Upper lobe of left lung (tissue), 6 donors: Measurements from ENCODE around the gene POFUT2. TPM values are rescaled to one million over a fixed set of nuclear protein-coding genes. Genes with fewer than 3 reads are reported as not detected.

Experiments used
- ATAC-seq, 2 donors: fragments of 200-7000 bp; cut with Tn5 transposase; one replicate each; pipeline ENCODE4 v1.9.1; 2022; ENCODE audit warnings: mild to moderate bottlenecking in 2 of 2, moderate library complexity in 2 of 2; ENCODE audit not compliant: low FRiP score in 2 of 2
- DNase-seq, 2 donors: peaks; one replicate each; pipeline ENCODE4 v3.0.0-alpha.2; 2019 to 2020
- H3K27ac ChIP-seq, 4 donors: fragments of 200-600 bp; sonication (generic); one replicate each; pipeline ENCODE4 v1.5.1; 2016 to 2019
- H3K27me3 ChIP-seq, 4 donors: fragments of 200-600 bp; sonication (generic); one replicate each; pipeline ENCODE4 v1.5.1; 2017 to 2019
- H3K36me3 ChIP-seq, 4 donors: fragments of 200-600 bp; sonication (generic); one replicate each; pipeline ENCODE4 v1.5.1; 2016 to 2019
- H3K4me1 ChIP-seq, 4 donors: fragments of 200-600 bp; sonication (generic); one replicate each; pipeline ENCODE4 v1.5.1; 2018 to 2019
- H3K4me3 ChIP-seq, 4 donors: fragments of 200-600 bp; sonication (generic); one replicate each; pipeline ENCODE4 v1.5.1; 2017 to 2019; ENCODE audit warnings: mild to moderate bottlenecking in 2 of 4, moderate library complexity in 1 of 4
- H3K9me3 ChIP-seq, 4 donors: fragments of 200-600 bp; sonication (generic); one replicate each; pipeline ENCODE4 v1.5.1; 2018 to 2019
- CTCF ChIP-seq, 6 experiments: fragments of 450-650 bp in 4 of 6; fragments of 200-600 bp in 2 of 6; sonication (generic) in 2 of 6; IDR thresholded peaks; one replicate each; pipeline ENCODE4 v1.5.1; 2016 to 2019; ENCODE audit warnings: antibody characterized with exemption in 6 of 6
- EP300 ChIP-seq, 4 donors: sonication (generic); formaldehyde crosslinking; IDR thresholded peaks; one replicate each; pipeline ENCODE4 v1.5.1; 2017; ENCODE audit warnings: antibody characterized with exemption in 4 of 4, control low read depth in 2 of 4
- POLR2A ChIP-seq, 4 donors: fragments of 450-650 bp; IDR thresholded peaks; one replicate each; pipeline ENCODE4 v1.5.1; 2016 to 2017; ENCODE audit warnings: antibody characterized with exemption in 4 of 4, mild to moderate bottlenecking in 2 of 4
- POLR2AphosphoS5 ChIP-seq, 2 donors: sonication (generic); formaldehyde crosslinking; IDR thresholded peaks; one replicate each; pipeline ENCODE4 v1.5.1; 2017; ENCODE audit warnings: antibody characterized with exemption in 2 of 2
- WGBS, 2 donors: methylation state at CpG; one replicate each; pipeline ENCODE4 v1.1.5; 2017 to 2018; 5-methylcytosine and 5-hydroxymethylcytosine counted together
- total RNA-seq, 6 donors: library from RNA; depleted of rRNA in 4 of 6; stranded (reverse); fragments of >200 nt in 4 of 6; gene quantifications; one replicate each; pipeline versions ENCODE4 v1.1.0 to v1.2.1, GENCODE V29; 2016 to 2021
- donor health status: DM: no; HTN: no; CAD: no; lungs with moderate emphysema.
- donor health status: DM: no; HTN: yes; CAD: no; lungs with severe emphysema.

POFUT2 gene
- total RNA-seq, 6 donors from 2014 or later = 19.9 to 89.1 (median 32.5) TPM

GRCh38 chr21:45326891-45327440, 39.3 kb upstream of the POFUT2 start:
- no peak overlapping the region for H3K27ac ChIP-seq
- no peaks in the 10 kb centered on the region for H3K9me3 ChIP-seq
- no peaks in the 10 kb centered on the region for H3K36me3 ChIP-seq
- WGBS, 2 donors = 84 to 87% methylated on average over 8 of the region's 8 CpGs
- H3K4me3 ChIP-seq = no peak overlapping the region
- ATAC-seq (no peak), DNase-seq (peak in 1 of 2 donors; percentile 62)
- peaks cover 31 to 54% (median 51%) of the 10 kb centered on the region in 4 donors for H3K4me1 ChIP-seq
- H3K27me3 ChIP-seq = no peaks in the 10 kb centered on the region
- TF ChIP-seq POLR2AphosphoS5 (IDR thresholded peaks at IDR 0.05) (no peak), CTCF (IDR thresholded peaks at IDR 0.05) (no peak), EP300 (IDR thresholded peaks at IDR 0.05) (no peak), POLR2A (IDR thresholded peaks at IDR 0.05) (no peak)

- Histone ChIP-seq H3K4me3 (no peak overlapping the region), H3K27me3 (no peaks in the 10 kb centered on the region), H3K27ac (no peak overlapping the region), H3K4me1 (peaks cover 37 to 60% (median 52%) of the 10 kb centered on the region in 4 donors), H3K9me3 (no peaks in the 10 kb centered on the region), H3K36me3 (no peaks in the 10 kb centered on the region)
- DNase-seq (peak in 1 of 2 donors; percentile 72), ATAC-seq (no peak)
- TF ChIP-seq POLR2A (IDR thresholded peaks at IDR 0.05) (no peak), EP300 (IDR thresholded peaks at IDR 0.05) (no peak), POLR2AphosphoS5 (IDR thresholded peaks at IDR 0.05) (no peak), CTCF (IDR thresholded peaks at IDR 0.05) (no peak)
- 96 to 100% methylated on average over 4 to 16 of the region's 25 CpGs for WGBS, 2 donors
Observed at GRCh38 chr21:45326169-45326851, 38.6 kb upstream of the POFUT2 start.

GRCh38 chr21:45325206-45326168, 37.8 kb upstream of the POFUT2 start:
- peaks cover 42 to 64% (median 57%) of the 10 kb centered on the region in 4 donors for H3K4me1 ChIP-seq
- H3K4me3 ChIP-seq = no peak overlapping the region
- no peaks in the 10 kb centered on the region for H3K27me3 ChIP-seq
- H3K9me3 ChIP-seq = no peaks in the 10 kb centered on the region
- ATAC-seq (no peak), DNase-seq (peak in 1 of 2 donors; percentile 71)
- TF ChIP-seq POLR2A (IDR thresholded peaks at IDR 0.05) = no peak
- no peak for TF ChIP-seq CTCF (IDR thresholded peaks at IDR 0.05)
- no peak for TF ChIP-seq POLR2AphosphoS5 (IDR thresholded peaks at IDR 0.05)
- no peak for TF ChIP-seq EP300 (IDR thresholded peaks at IDR 0.05)
- 81 to 83% methylated on average over 27 to 29 of the region's 32 CpGs for WGBS, 2 donors
- H3K27ac ChIP-seq = peak overlapping the region in 1 of 4 donors; percentile 88
- no peaks in the 10 kb centered on the region for H3K36me3 ChIP-seq

GRCh38 chr21:45324489-45325205, 37.0 kb upstream of the POFUT2 start:
- WGBS, 2 donors = 70 to 75% methylated on average over 11 to 25 of the region's 27 CpGs
- Histone ChIP-seq H3K4me3 (no peak overlapping the region), H3K4me1 (peaks cover 45 to 65% (median 57%) of the 10 kb centered on the region in 4 donors), H3K27ac (peak overlapping the region in 3 of 4 donors; percentile 56 to 96 (median 88)), H3K9me3 (no peaks in the 10 kb centered on the region), H3K27me3 (no peaks in the 10 kb centered on the region), H3K36me3 (no peaks in the 10 kb centered on the region)
- ATAC-seq (no peak), DNase-seq (peak in 1 of 2 donors; percentile 76)
- no peak for TF ChIP-seq POLR2A (IDR thresholded peaks at IDR 0.05)
- TF ChIP-seq POLR2AphosphoS5 (IDR thresholded peaks at IDR 0.05) = no peak
- peak in 3 of 6 experiments; percentile 19 to 41 (median 31) for TF ChIP-seq CTCF (IDR thresholded peaks at IDR 0.05)
